Activated CD8-positive, alpha-beta memory T cell treated with anti-CD3 and anti-CD28 coated beads for 36 hours (primary cell): Measurements from ENCODE around the gene USP17L21. TPM values are rescaled to one million over a fixed set of nuclear protein-coding genes. Genes with fewer than 3 reads are reported as not detected.
"Not testable (repeated sequence)": the region's sequence is repeated elsewhere in the genome, so short reads cannot be mapped to it uniquely, and the experiment has no call there.

Experiments used
- CTCF ChIA-PET: fragments of 350-600 bp; sonication (Branson Sonifier 250); formaldehyde crosslinking; loops from one replicate; lab custom pipeline; 2021; ENCODE audit warnings: antibody characterized with exemption; lab: Charles Lee
- POLR2A ChIA-PET: fragments of 350-600 bp; sonication (Branson Sonifier 250); formaldehyde crosslinking; loops from one replicate; lab custom pipeline; 2021; ENCODE audit warnings: antibody characterized with exemption; lab: Charles Lee
- total RNA-seq, 2 experiments: library from RNA; stranded (reverse); gene quantifications; one replicate each; pipeline ENCODE4 v1.2.3, GENCODE V29; 2021

USP17L21 gene, protein sequence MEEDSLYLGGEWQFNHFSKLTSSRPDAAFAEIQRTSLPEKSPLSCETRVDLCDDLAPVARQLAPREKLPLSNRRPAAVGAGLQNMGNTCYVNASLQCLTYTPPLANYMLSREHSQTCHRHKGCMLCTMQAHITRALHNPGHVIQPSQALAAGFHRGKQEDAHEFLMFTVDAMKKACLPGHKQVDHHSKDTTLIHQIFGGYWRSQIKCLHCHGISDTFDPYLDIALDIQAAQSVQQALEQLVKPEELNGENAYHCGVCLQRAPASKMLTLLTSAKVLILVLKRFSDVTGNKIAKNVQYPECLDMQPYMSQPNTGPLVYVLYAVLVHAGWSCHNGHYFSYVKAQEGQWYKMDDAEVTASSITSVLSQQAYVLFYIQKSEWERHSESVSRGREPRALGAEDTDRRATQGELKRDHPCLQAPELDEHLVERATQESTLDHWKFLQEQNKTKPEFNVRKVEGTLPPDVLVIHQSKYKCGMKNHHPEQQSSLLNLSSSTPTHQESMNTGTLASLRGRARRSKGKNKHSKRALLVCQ
- total RNA-seq, result not detected

DNA sequence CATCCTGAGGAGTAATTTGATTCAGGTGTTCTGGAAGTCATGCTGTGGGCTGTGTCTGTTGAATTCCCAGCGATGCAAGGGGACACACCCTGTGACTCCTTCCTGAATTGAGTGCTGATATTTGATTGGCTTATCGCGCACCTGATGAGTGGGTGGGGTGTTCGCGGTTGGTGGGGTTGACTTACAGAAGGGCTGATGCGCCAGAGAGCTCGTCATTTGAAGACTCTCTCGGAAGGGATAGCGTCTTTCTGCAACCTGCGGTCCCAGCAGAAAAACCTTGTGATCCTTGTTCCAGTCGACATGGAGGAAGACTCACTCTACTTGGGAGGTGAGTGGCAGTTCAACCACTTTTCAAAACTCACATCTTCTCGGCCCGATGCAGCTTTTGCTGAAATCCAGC is at the start of gene USP17L21:
Gene USP17L21 (plus strand): TSS at position 301 of the 400 bp plus-strand sequence. CDS start 0 bp downstream, at position 301.
- CTCF ChIA-PET, POLR2A ChIA-PET: not testable (repeated sequence)

DNA sequence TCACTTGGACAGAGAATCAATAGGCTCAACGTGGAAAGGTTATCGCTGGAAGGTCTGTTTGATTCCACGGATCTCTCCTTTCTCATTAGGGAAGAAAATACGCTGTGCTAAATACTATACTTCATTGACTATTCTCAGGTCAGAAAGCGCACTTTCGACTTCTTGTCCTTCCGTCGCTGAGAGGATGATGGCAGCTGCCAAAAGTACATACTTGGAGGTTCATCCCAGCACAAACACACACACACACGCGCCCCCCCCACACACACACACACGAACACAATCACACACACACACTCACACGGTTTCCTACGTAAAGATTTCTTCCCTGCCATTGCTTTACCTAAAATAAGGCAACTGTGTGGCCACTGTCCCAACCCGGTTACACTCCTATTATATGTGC is 48.0 kb upstream of the USP17L21 start:
- CTCF ChIA-PET, POLR2A ChIA-PET: not testable (repeated sequence)

DNA sequence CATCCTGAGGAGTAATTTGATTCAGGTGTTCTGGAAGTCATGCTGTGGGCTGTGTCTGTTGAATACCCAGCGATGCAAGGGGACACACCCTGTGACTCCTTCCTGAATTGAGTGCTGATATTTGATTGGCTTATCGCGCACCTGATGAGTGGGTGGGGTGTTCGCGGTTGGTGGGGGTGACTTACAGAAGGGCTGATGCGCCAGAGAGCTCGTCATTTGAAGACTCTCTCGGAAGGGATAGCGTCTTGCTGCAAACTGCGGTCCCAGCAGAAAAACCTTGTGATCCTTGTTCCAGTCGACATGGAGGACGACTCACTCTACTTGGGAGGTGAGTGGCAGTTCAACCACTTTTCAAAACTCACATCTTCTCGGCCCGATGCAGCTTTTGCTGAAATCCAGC is 47.6 kb upstream of the USP17L21 start, which contains the start of gene USP17L11:
Gene USP17L11 (plus strand): TSS at position 301 of the 400 bp plus-strand sequence. CDS start 0 bp downstream, at position 301.
- POLR2A ChIA-PET, CTCF ChIA-PET: not testable (repeated sequence)

DNA sequence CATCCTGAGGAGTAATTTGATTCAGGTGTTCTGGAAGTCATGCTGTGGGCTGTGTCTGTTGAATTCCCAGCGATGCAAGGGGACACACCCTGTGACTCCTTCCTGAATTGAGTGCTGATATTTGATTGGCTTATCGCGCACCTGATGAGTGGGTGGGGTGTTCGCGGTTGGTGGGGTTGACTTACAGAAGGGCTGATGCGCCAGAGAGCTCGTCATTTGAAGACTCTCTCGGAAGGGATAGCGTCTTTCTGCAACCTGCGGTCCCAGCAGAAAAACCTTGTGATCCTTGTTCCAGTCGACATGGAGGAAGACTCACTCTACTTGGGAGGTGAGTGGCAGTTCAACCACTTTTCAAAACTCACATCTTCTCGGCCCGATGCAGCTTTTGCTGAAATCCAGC is 42.8 kb upstream of the USP17L21 start, which contains the start of gene USP17L12:
Gene USP17L12 (plus strand): TSS at position 301 of the 400 bp plus-strand sequence. CDS start 0 bp downstream, at position 301.
- POLR2A ChIA-PET, result not testable (repeated sequence)

DNA sequence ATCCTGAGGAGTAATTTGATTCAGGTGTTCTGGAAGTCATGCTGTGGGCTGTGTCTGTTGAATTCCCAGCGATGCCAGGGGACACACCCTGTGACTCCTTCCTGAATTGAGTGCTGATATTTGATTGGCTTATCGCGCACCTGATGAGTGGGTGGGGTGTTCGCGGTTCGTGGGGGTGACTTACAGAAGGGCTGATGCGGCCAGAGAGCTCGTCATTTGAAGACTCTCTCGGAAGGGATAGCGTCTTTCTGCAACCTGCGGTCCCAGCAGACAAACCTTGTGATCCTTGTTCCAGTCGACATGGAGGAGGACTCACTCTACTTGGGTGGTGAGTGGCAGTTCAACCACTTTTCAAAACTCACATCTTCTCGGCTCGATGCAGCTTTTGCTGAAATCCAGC is 38.1 kb upstream of the USP17L21 start, which contains the start of gene USP17L13:
Gene USP17L13 (plus strand): TSS at position 301 of the 400 bp plus-strand sequence. CDS start 0 bp downstream, at position 301.
- POLR2A ChIA-PET, CTCF ChIA-PET: not testable (repeated sequence)

More for the DNA sequence above, 42.8 kb upstream of the USP17L21 start, which contains the start of gene USP17L12:
- CTCF ChIA-PET, result not testable (repeated sequence)

DNA sequence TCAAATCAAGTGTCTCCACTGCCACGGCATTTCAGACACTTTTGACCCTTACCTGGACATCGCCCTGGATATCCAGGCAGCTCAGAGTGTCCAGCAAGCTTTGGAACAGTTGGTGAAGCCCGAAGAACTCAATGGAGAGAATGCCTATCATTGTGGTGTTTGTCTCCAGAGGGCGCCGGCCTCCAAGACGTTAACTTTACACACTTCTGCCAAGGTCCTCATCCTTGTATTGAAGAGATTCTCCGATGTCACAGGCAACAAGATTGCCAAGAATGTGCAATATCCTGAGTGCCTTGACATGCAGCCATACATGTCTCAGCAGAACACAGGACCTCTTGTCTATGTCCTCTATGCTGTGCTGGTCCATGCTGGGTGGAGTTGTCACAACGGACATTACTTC is 32.4 kb upstream of the USP17L21 start:
- CTCF ChIA-PET, POLR2A ChIA-PET: not testable (repeated sequence)

DNA sequence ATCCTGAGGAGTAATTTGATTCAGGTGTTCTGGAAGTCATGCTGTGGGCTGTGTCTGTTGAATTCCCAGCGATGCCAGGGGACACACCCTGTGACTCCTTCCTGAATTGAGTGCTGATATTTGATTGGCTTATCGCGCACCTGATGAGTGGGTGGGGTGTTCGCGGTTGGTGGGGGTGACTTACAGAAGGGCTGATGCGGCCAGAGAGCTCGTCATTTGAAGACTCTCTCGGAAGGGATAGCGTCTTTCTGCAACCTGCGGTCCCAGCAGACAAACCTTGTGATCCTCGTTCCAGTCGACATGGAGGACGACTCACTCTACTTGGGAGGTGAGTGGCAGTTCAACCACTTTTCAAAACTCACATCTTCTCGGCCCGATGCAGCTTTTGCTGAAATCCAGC is 28.6 kb upstream of the USP17L21 start, which contains the start of gene USP17L15:
Gene USP17L15 (plus strand): TSS at position 301 of the 400 bp plus-strand sequence. CDS start 0 bp downstream, at position 301.
- POLR2A ChIA-PET, CTCF ChIA-PET: not testable (repeated sequence)

DNA sequence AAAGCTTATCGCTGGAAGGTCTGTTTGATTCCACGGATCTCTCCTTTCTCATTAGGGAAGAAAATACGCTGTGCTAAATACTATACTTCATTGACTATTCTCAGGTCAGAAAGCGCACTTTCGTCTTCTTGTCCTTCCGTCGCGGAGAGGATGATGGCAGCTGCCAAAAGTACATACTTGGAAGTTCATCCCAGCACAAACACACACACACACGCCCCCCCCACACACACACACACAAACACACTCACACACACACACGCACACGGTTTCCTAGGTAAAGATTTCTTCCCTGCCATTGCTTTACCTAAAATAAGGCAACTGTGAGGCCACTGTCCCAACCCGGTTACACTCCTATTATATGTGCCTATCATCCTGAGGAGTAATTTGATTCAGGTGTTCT is 24.2 kb upstream of the USP17L21 start:
- POLR2A ChIA-PET, CTCF ChIA-PET: not testable (repeated sequence)

DNA sequence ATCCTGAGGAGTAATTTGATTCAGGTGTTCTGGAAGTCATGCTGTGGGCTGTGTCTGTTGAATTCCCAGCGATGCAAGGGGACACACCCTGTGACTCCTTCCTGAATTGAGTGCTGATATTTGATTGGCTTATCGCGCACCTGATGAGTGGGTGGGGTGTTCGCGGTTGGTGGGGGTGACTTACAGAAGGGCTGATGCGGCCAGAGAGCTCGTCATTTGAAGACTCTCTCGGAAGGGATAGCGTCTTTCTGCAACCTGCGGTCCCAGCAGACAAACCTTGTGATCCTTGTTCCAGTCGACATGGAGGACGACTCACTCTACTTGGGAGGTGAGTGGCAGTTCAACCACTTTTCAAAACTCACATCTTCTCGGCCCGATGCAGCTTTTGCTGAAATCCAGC is 19.1 kb upstream of the USP17L21 start, which contains the start of gene USP17L17:
Gene USP17L17 (plus strand): TSS at position 301 of the 400 bp plus-strand sequence. CDS start 0 bp downstream, at position 301.
- POLR2A ChIA-PET, result not testable (repeated sequence)

DNA sequence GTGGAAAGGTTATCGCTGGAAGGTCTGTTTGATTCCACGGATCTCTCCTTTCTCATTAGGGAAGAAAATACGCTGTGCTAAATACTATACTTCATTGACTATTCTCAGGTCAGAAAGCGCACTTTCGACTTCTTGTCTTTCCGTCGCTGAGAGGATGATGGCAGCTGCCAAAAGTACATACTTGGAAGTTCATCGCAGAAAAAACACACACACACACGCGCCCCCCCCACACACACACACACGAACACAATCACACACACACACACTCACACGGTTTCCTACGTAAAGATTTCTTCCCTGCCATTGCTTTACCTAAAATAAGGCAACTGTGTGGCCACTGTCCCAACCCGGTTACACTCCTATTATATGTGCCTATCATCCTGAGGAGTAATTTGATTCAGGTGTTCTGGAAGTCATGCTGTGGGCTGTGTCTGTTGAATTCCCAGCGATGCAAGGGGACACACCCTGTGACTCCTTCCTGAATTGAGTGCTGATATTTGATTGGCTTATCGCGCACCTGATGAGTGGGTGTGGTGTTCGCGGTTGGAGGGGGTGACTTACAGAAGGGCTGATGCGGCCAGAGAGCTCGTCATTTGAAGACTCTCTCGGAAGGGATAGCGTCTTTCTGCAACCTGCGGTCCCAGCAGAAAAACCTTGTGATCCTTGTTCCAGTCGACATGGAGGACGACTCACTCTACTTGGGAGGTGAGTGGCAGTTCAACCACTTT is 14.6 kb upstream of the USP17L21 start, which contains the start of gene USP17L18:
Gene USP17L18 (plus strand): TSS at position 678 of the 728 bp plus-strand sequence. CDS start 0 bp downstream, at position 678.
- POLR2A ChIA-PET, CTCF ChIA-PET: not testable (repeated sequence)

More for the DNA sequence above, 19.1 kb upstream of the USP17L21 start, which contains the start of gene USP17L17:
- CTCF ChIA-PET, result not testable (repeated sequence)

DNA sequence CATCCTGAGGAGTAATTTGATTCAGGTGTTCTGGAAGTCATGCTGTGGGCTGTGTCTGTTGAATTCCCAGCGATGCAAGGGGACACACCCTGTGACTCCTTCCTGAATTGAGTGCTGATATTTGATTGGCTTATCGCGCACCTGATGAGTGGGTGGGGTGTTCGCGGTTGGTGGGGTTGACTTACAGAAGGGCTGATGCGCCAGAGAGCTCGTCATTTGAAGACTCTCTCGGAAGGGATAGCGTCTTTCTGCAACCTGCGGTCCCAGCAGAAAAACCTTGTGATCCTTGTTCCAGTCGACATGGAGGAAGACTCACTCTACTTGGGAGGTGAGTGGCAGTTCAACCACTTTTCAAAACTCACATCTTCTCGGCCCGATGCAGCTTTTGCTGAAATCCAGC is 9.6 kb upstream of the USP17L21 start, which contains the start of gene USP17L19:
Gene USP17L19 (plus strand): TSS at position 301 of the 400 bp plus-strand sequence. CDS start 0 bp downstream, at position 301.
- POLR2A ChIA-PET, CTCF ChIA-PET: not testable (repeated sequence)

DNA sequence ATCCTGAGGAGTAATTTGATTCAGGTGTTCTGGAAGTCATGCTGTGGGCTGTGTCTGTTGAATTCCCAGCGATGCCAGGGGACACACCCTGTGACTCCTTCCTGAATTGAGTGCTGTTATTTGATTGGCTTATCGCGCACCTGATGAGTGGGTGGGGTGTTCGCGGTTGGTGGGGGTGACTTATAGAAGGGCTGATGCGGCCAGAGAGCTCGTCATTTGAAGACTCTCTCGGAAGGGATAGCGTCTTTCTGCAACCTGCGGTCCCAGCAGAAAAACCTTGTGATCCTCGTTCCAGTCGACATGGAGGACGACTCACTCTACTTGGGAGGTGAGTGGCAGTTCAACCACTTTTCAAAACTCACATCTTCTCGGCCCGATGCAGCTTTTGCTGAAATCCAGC is 4.8 kb upstream of the USP17L21 start, which contains the start of gene USP17L20:
Gene USP17L20 (plus strand): TSS at position 301 of the 400 bp plus-strand sequence. CDS start 0 bp downstream, at position 301.
- POLR2A ChIA-PET, CTCF ChIA-PET: not testable (repeated sequence)

DNA sequence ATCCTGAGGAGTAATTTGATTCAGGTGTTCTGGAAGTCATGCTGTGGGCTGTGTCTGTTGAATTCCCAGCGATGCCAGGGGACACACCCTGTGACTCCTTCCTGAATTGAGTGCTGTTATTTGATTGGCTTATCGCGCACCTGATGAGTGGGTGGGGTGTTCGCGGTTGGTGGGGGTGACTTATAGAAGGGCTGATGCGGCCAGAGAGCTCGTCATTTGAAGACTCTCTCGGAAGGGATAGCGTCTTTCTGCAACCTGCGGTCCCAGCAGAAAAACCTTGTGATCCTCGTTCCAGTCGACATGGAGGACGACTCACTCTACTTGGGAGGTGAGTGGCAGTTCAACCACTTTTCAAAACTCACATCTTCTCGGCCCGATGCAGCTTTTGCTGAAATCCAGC is 4.6 kb downstream of the USP17L21 start, which contains the start of gene USP17L22:
Gene USP17L22 (plus strand): TSS at position 301 of the 400 bp plus-strand sequence. CDS start 0 bp downstream, at position 301.
- CTCF ChIA-PET, POLR2A ChIA-PET: not testable (repeated sequence)

DNA sequence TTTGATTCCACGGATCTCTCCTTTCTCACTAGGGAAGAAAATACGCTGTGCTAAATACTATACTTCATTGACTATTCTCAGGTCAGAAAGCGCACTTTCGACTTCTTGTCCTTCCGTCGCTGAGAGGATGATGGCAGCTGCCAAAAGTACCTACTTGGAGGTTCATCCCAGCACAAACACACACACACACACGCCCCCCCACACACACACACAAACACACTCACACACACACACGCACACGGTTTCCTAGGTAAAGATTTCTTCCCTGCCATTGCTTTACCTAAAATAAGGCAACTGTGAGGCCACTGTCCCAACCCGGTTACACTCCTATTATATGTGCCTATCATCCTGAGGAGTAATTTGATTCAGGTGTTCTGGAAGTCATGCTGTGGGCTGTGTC is 9.0 kb downstream of the USP17L21 start:
- CTCF ChIA-PET, POLR2A ChIA-PET: not testable (repeated sequence)

Other genes starting within 250 kb of the USP17L21 start
- gene FAM90A26, start 92.5 kb upstream of the USP17L21 start, total RNA-seq, result not detected
- not detected for gene USP17L10, start 52.2 kb upstream of the USP17L21 start, total RNA-seq
- gene USP17L11, start 47.5 kb upstream of the USP17L21 start, total RNA-seq, result not detected
- not detected for gene USP17L12, start 42.7 kb upstream of the USP17L21 start, total RNA-seq
- gene USP17L13, start 38.0 kb upstream of the USP17L21 start, total RNA-seq, result not detected
- gene USP17L15, start 28.5 kb upstream of the USP17L21 start, total RNA-seq, result not detected
- not detected for gene USP17L17, start 19.0 kb upstream of the USP17L21 start, total RNA-seq
- gene USP17L18, start 14.2 kb upstream of the USP17L21 start, total RNA-seq, result not detected
- gene USP17L19, start 9.5 kb upstream of the USP17L21 start, total RNA-seq, result not detected
- not detected for gene USP17L20, start 4.7 kb upstream of the USP17L21 start, total RNA-seq
- not detected for gene USP17L22, start 4.7 kb downstream of the USP17L21 start, total RNA-seq
- gene USP17L24, start 62.3 kb downstream of the USP17L21 start, total RNA-seq, result not detected
- gene USP17L25, start 67.0 kb downstream of the USP17L21 start, total RNA-seq, result not detected
- gene USP17L26, start 71.8 kb downstream of the USP17L21 start, total RNA-seq, result not detected
- gene USP17L5, start 76.5 kb downstream of the USP17L21 start, total RNA-seq, result not detected
- not detected for gene USP17L27, start 81.3 kb downstream of the USP17L21 start, total RNA-seq
- not detected for gene USP17L28, start 86.0 kb downstream of the USP17L21 start, total RNA-seq
- gene USP17L29, start 90.8 kb downstream of the USP17L21 start, total RNA-seq, result not detected
- gene USP17L30, start 100.3 kb downstream of the USP17L21 start, total RNA-seq, result not detected
- gene DEFB131A, start 181.5 kb downstream of the USP17L21 start, total RNA-seq, result not detected